HG03108 (cell line): ENCODE data around the gene PPP4R1.
"Not testable (repeated sequence)": the region's sequence is repeated elsewhere in the genome, so short reads cannot be mapped to it uniquely, and the experiment has no call there.

Experiments used
- ATAC-seq: cut with Tn5 transposase; IDR thresholded peaks from one replicate; pipeline ENCODE4 v1.9.1; 2021; ENCODE audit warnings: moderate library complexity; ENCODE audit not compliant: unreplicated experiment

PPP4R1 gene

GRCh38 chr18:9629709-9630108 lies 15.3 kb upstream of the PPP4R1 start:
- ATAC-seq, result no peak

- ATAC-seq, result no peak
Measured at GRCh38 chr18:9628984-9629383, 14.6 kb upstream of the PPP4R1 start.

GRCh38 chr18:9627642-9628041 lies 13.3 kb upstream of the PPP4R1 start:
- no peak for ATAC-seq

GRCh38 chr18:9619990-9620389 lies 5.6 kb upstream of the PPP4R1 start:
- no peak for ATAC-seq

GRCh38 chr18:9619545-9619944 lies 5.2 kb upstream of the PPP4R1 start:
- ATAC-seq, result no peak

GRCh38 chr18:9619056-9619455 lies 4.7 kb upstream of the PPP4R1 start:
- no peak for ATAC-seq

- no peak for ATAC-seq
Measured at GRCh38 chr18:9617006-9617542, 2.7 kb upstream of the PPP4R1 start.

- ATAC-seq, result no peak
Measured at GRCh38 chr18:9616049-9616448, 1.7 kb upstream of the PPP4R1 start.

- ATAC-seq, result no peak
Measured at GRCh38 chr18:9615280-9615797, 980 bp upstream of the PPP4R1 start.

GRCh38 chr18:9613550-9614400 lies 584 bp downstream of the PPP4R1 start:
- ATAC-seq, result peak; percentile 23

GRCh38 chr18:9612977-9613376 lies 1.4 kb downstream of the PPP4R1 start:
- ATAC-seq, result no peak

- ATAC-seq, result peak; percentile 28
Measured at GRCh38 chr18:9612215-9612830, 2.0 kb downstream of the PPP4R1 start.

GRCh38 chr18:9609190-9609589 lies 5.2 kb downstream of the PPP4R1 start:
- no peak for ATAC-seq

- no peak for ATAC-seq
Measured at GRCh38 chr18:9608728-9609127, 5.6 kb downstream of the PPP4R1 start.

- no peak for ATAC-seq
Measured at GRCh38 chr18:9608298-9608697, 6.1 kb downstream of the PPP4R1 start.

GRCh38 chr18:9607111-9607510 lies 7.2 kb downstream of the PPP4R1 start:
- ATAC-seq, result not testable (repeated sequence)

GRCh38 chr18:9606039-9606438 lies 8.3 kb downstream of the PPP4R1 start:
- ATAC-seq, result no peak

- ATAC-seq, result no peak
Measured at GRCh38 chr18:9604348-9604747, 10.0 kb downstream of the PPP4R1 start.

GRCh38 chr18:9599328-9599727 lies 15.0 kb downstream of the PPP4R1 start:
- no peak for ATAC-seq

GRCh38 chr18:9597609-9598008 lies 16.8 kb downstream of the PPP4R1 start:
- no peak for ATAC-seq

- no peak for ATAC-seq
Measured at GRCh38 chr18:9596843-9597526, 17.4 kb downstream of the PPP4R1 start.
